ENCODE measurements around the gene CLASP1. TPM values are rescaled to one million over a fixed set of nuclear protein-coding genes. Genes with fewer than 3 reads are reported as not detected.

The CLASP1 gene
- total RNA-seq, 1 donor from 2014 or later, result 110 TPM

- Histone ChIP-seq H3K27ac (no peak overlapping the region), H3K79me2 (ENCODE audit: low read depth) (no peaks in the 10 kb centered on the region), H4K20me1 (ENCODE audit: low read depth) (no peaks in the 10 kb centered on the region), H3K27me3 (no peaks in the 10 kb centered on the region), H3K4me2 (no peak overlapping the region), H3F3A (ENCODE audit: low read depth) (peaks cover 9% of the 10 kb centered on the region), H3K36me3 (no peaks in the 10 kb centered on the region), H3K4me3 (no peak overlapping the region), H2AFZ (replicated peaks) (no peak overlapping the region), H3K9ac (no peak overlapping the region), H3K4me1 (no peaks in the 10 kb centered on the region), H3K9me3 (ENCODE audit: low read depth) (no peaks in the 10 kb centered on the region)
- no peak overlapping the region for H3K4me3 Mint-ChIP-seq
- no peak overlapping the region for H3K27ac Mint-ChIP-seq
- peaks cover 12% of the 10 kb centered on the region for H3K36me3 Mint-ChIP-seq
- H3K4me1 Mint-ChIP-seq, result no peaks in the 10 kb centered on the region
- H3K9me3 Mint-ChIP-seq, result no peaks in the 10 kb centered on the region
- DNase-seq (ENCODE audit: low spot score), result no peak
- TF ChIP-seq EZH2 (IDR thresholded peaks at IDR 0.05) (no peak), CTCF (IDR thresholded peaks at IDR 0.05) (no peak), EZH2phosphoT487 (IDR thresholded peaks at IDR 0.05) (no peak)
- peaks cover 2% of the 10 kb centered on the region for H3K27me3 Mint-ChIP-seq (ENCODE audit: insufficient read depth, low read depth)
Measured at GRCh38 chr2:121359170-121359569, 290.1 kb downstream of the CLASP1 start.

GRCh38 chr2:121358291-121358690, 291.0 kb downstream of the CLASP1 start:
- H3K9me3 Mint-ChIP-seq, result no peaks in the 10 kb centered on the region
- Histone ChIP-seq H3F3A (ENCODE audit: low read depth) (peaks cover 9% of the 10 kb centered on the region), H3K79me2 (ENCODE audit: low read depth) (no peaks in the 10 kb centered on the region), H2AFZ (replicated peaks) (no peak overlapping the region), H3K4me3 (no peak overlapping the region), H4K20me1 (ENCODE audit: low read depth) (no peaks in the 10 kb centered on the region), H3K27me3 (no peaks in the 10 kb centered on the region), H3K36me3 (no peaks in the 10 kb centered on the region), H3K9ac (no peak overlapping the region), H3K4me1 (no peaks in the 10 kb centered on the region), H3K27ac (no peak overlapping the region), H3K9me3 (ENCODE audit: low read depth) (no peaks in the 10 kb centered on the region), H3K4me2 (no peak overlapping the region)
- H3K27me3 Mint-ChIP-seq (ENCODE audit: insufficient read depth, low read depth), result no peaks in the 10 kb centered on the region
- H3K4me1 Mint-ChIP-seq, result no peaks in the 10 kb centered on the region
- H3K4me3 Mint-ChIP-seq, result no peak overlapping the region
- TF ChIP-seq CTCF (IDR thresholded peaks at IDR 0.05) (no peak), EZH2 (IDR thresholded peaks at IDR 0.05) (no peak), EZH2phosphoT487 (IDR thresholded peaks at IDR 0.05) (no peak)
- DNase-seq (ENCODE audit: low spot score), result no peak
- no peak overlapping the region for H3K27ac Mint-ChIP-seq
- H3K36me3 Mint-ChIP-seq, result peaks cover 14% of the 10 kb centered on the region

GRCh38 chr2:121356058-121356640, 293.1 kb downstream of the CLASP1 start:
- peak; percentile 82 for DNase-seq (ENCODE audit: low spot score)

More at GRCh38 chr2:121356058-121356640, 293.1 kb downstream of the CLASP1 start:
- no peak overlapping the region for H3K4me3 Mint-ChIP-seq
- H2AFZ ChIP-seq (replicated peaks), result no peak overlapping the region
- no peak overlapping the region for H3K4me2 ChIP-seq
- H3K27me3 Mint-ChIP-seq (ENCODE audit: insufficient read depth, low read depth), result no peaks in the 10 kb centered on the region
- H3K27me3 ChIP-seq, result no peaks in the 10 kb centered on the region
- H3K9ac ChIP-seq, result no peak overlapping the region
- no peaks in the 10 kb centered on the region for H3K9me3 Mint-ChIP-seq
- H3K27ac ChIP-seq, result no peak overlapping the region
- TF ChIP-seq EZH2phosphoT487 (IDR thresholded peaks at IDR 0.05) (no peak), CTCF (IDR thresholded peaks at IDR 0.05) (peak; percentile 84)
- H4K20me1 ChIP-seq (ENCODE audit: low read depth), result no peaks in the 10 kb centered on the region
- no peaks in the 10 kb centered on the region for H3K4me1 Mint-ChIP-seq
- H3K9me3 ChIP-seq (ENCODE audit: low read depth), result no peaks in the 10 kb centered on the region
- peaks cover 9% of the 10 kb centered on the region for H3K36me3 Mint-ChIP-seq
- H3K79me2 ChIP-seq (ENCODE audit: low read depth), result no peaks in the 10 kb centered on the region
- H3K4me3 ChIP-seq, result no peak overlapping the region
- no peaks in the 10 kb centered on the region for H3K36me3 ChIP-seq
- H3F3A ChIP-seq (ENCODE audit: low read depth), result peaks cover 9% of the 10 kb centered on the region
- H3K27ac Mint-ChIP-seq, result no peak overlapping the region
- H3K4me1 ChIP-seq, result no peaks in the 10 kb centered on the region
